Keratinocyte (primary cell): ENCODE data around the gene FLII.

ENCODE experiments used
- EZH2 ChIP-seq: IDR thresholded peaks from one replicate; pipeline ENCODE4 v1.6.1; 2012; ENCODE audit warnings: inconsistent platforms, mild to moderate bottlenecking, low read length, moderate library complexity
- TF ChIP-seq, protein P1 (sequence below), 3 experiments: IDR thresholded peaks in 1 of 3; conservative IDR thresholded peaks in 1 of 3; optimal IDR thresholded peaks in 1 of 3; 2 replicates in 2 of 3; 3 replicates in 1 of 3; pipeline versions ENCODE3 to v1.5.1; 2011; ENCODE audit warnings: low read length in 3 of 3, mild to moderate bottlenecking in 3 of 3, moderate library complexity in 2 of 3, control low read depth in 1 of 3, inconsistent platforms in 1 of 3; ENCODE audit not compliant: insufficient read depth in 2 of 3; ENCODE audit errors: extremely low read depth in 1 of 3

DNA sequence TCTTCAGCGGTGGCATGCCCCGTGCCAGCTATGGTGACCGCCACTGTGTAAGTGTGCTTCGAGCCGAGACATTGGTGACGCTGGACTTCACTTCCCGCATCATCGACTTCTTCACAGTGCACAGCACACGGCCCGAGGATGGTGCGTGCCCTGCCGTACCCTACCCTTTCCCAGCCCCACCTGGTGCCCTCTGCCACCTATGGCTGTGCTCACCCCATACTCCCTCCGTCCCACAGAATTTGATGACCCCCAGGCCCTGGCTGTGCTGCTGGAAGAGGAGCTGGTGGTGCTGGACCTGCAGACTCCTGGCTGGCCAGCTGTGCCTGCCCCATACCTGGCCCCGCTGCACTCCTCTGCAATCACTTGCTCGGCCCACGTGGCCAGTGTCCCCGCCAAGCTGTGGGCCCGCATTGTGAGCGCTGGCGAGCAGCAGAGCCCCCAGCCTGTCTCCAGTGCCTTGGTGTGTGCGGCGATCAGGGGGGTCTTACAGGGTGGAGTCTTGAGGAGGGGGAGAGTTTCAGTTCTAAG lies 23.6 kb downstream of the FLII start:
- TF ChIP-seq, protein P1, sequence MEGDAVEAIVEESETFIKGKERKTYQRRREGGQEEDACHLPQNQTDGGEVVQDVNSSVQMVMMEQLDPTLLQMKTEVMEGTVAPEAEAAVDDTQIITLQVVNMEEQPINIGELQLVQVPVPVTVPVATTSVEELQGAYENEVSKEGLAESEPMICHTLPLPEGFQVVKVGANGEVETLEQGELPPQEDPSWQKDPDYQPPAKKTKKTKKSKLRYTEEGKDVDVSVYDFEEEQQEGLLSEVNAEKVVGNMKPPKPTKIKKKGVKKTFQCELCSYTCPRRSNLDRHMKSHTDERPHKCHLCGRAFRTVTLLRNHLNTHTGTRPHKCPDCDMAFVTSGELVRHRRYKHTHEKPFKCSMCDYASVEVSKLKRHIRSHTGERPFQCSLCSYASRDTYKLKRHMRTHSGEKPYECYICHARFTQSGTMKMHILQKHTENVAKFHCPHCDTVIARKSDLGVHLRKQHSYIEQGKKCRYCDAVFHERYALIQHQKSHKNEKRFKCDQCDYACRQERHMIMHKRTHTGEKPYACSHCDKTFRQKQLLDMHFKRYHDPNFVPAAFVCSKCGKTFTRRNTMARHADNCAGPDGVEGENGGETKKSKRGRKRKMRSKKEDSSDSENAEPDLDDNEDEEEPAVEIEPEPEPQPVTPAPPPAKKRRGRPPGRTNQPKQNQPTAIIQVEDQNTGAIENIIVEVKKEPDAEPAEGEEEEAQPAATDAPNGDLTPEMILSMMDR (optimal IDR thresholded peaks at IDR 0.05 in 1 of 3, IDR thresholded peaks at IDR 0.05 in 1 of 3, conservative IDR thresholded peaks at IDR 0.05 in 1 of 3; ENCODE audit: extremely low read depth in 1 of 3, insufficient read depth in 2 of 3, low read length in 3 of 3), result no peak
- TF ChIP-seq EZH2, result no peak
